Measurements from ENCODE around the gene NAA60. TPM values are rescaled to one million over a fixed set of nuclear protein-coding genes. Genes with fewer than 3 reads are reported as not detected.

Gene NAA60
- total and polyA plus RNA-seq, 9 of the 15 experiments (the other 6 are each of a cell fraction or from before 2014, with no cell fraction given), result 2.1 to 49.4 (median 10.3) TPM

GRCh38 chr16:3459401-3460090 lies 16.1 kb downstream of the NAA60 start:
- Histone ChIP-seq H3K4me1 (replicated peaks in 1 of 2; ENCODE audit: control insufficient read depth in 2 of 2, insufficient read depth in 2 of 2, low read length in 2 of 2) (peaks cover 23 to 28% of the 10 kb centered on the region in 2 experiments; a peak in 4 of 5 replicates), H4K20me1 (replicated peaks; ENCODE audit: control insufficient read depth, insufficient read depth, low read length) (peaks cover 12% of the 10 kb centered on the region), H3K9me1 (ENCODE audit: control insufficient read depth, insufficient read depth, low read length) (no peaks in the 10 kb centered on the region), H3K4me2 (ENCODE audit: insufficient read depth, low read length) (peak overlapping the region; percentile 98), H3K9ac (ENCODE audit: insufficient read depth in 1 of 2, low read depth in 2 of 2, low read length in 2 of 2) (peak overlapping the region in 1 of 2 experiments; percentile 94; a peak in 1 of 4 replicates), H2AFZ (ENCODE audit: low read depth, low read length) (0 out of 2 replicates have a peak overlapping the region, but pooled peaks have one; percentile 15), H3K36me3 (ENCODE audit: control insufficient read depth, insufficient read depth, low read length) (peaks cover 3% of the 10 kb centered on the region; the same call in 2 of the 3 replicates), H3K27me3 (ENCODE audit: control insufficient read depth in 2 of 2, insufficient read depth in 2 of 2, low read length in 2 of 2) (no peaks in the 10 kb centered on the region), H3K4me3 (peak overlapping the region; percentile 81; the same call in 1 of the 2 replicates), H3K79me2 (ENCODE audit: control insufficient read depth, insufficient read depth, low read length) (peaks cover 63% of the 10 kb centered on the region), H3K27ac (ENCODE audit: extremely low read depth, low read depth, low read length) (peak overlapping the region; percentile 99; the same call in 2 of the 3 replicates), H3K9me3 (replicated peaks; ENCODE audit: control insufficient read depth, insufficient read depth, low read depth, low read length) (no peaks in the 10 kb centered on the region)
- BruUV-seq (replicated peaks), result no TSS peak
- 34% methylated on average over 9 of the region's 9 CpGs for WGBS (ENCODE audit: insufficient coverage, low coverage, missing lambda C conversion rate)
- FAIRE-seq (peak; percentile 95), ATAC-seq (peak; percentile 12), DNase-seq (ENCODE audit: extremely low read depth in 1 of 4, low spot score in 3 of 4) (peak; percentile 51 to 72 (median 58))
- ChIA-PET POLR2A (interaction anchor here (0.6 to 1.3 kb wide), 4 partner anchors 10 to 260 kb away, joined by 3 to 6 read pairs (median 4); no protein-coding TSS in a partner anchor), CTCF (ENCODE audit: low intra/inter-chr PET ratio) (no interaction called here)
- in situ Hi-C loops (cut with MboI), result no loop called here
- intact Hi-C loops (cut with micrococcal nuclease), result loop anchor here (2.0 to 5.0 kb wide), 2 partner anchors 59 to 272 kb away; partner anchors contain the start of genes OR1F1, ZNF174 and ZSCAN32
- TF ChIP-seq CTBP1 (IDR thresholded peaks at IDR 0.05; ENCODE audit: borderline replicate concordance), result peak; percentile 13; the same call in 1 of the 2 replicates
- no peak for TF ChIP-seq SMARCA4 (IDR thresholded peaks at IDR 0.05)
- no peak for TF ChIP-seq ZNF134 (CRISPR knock-in tag; conservative IDR thresholded peaks at IDR 0.05)
- no peak for TF ChIP-seq ZBTB2 (IDR thresholded peaks at IDR 0.05)
- TF ChIP-seq ILF3 (IDR thresholded peaks at IDR 0.05; ENCODE audit: borderline replicate concordance), result no peak
- TF ChIP-seq MCM3 (IDR thresholded peaks at IDR 0.05), result no peak
- TF ChIP-seq SOX6 (IDR thresholded peaks at IDR 0.05), result no peak
- TF ChIP-seq ZNF277 (CRISPR knock-in tag; IDR thresholded peaks at IDR 0.05; ENCODE audit: borderline replicate concordance), result no peak
- no peak for TF ChIP-seq ZNF785 (CRISPR knock-in tag; IDR thresholded peaks at IDR 0.05)
- no peak for TF ChIP-seq ZBED1 (IDR thresholded peaks at IDR 0.05)
- 0 out of 2 replicates have a peak, but pooled peaks have one; percentile 25 for TF ChIP-seq TEAD4 (IDR thresholded peaks at IDR 0.05; ENCODE audit: low read length)
- no peak for TF ChIP-seq TEAD4 (CRISPR knock-in tag; IDR thresholded peaks at IDR 0.05; ENCODE audit: borderline replicate concordance)
- 0 out of 2 replicates have a peak, but pooled peaks have one; percentile 7 for TF ChIP-seq TOE1 (IDR thresholded peaks at IDR 0.05; ENCODE audit: borderline replicate concordance)
- TF ChIP-seq TOE1 (CRISPR knock-in tag; IDR thresholded peaks at IDR 0.05; ENCODE audit: borderline replicate concordance, low read depth), result no peak
- no peak for TF ChIP-seq SIN3B (IDR thresholded peaks at IDR 0.05; ENCODE audit: low read depth)
- no peak for TF ChIP-seq KLF1 (tag; IDR thresholded peaks at IDR 0.05)
- TF ChIP-seq TSHZ1 (CRISPR knock-in tag; IDR thresholded peaks at IDR 0.05), result no peak
- TF ChIP-seq TAL1 (IDR thresholded peaks at IDR 0.05), result peak; percentile 41; the same call in 1 of the 2 replicates
